ENCODE measurements around the gene HDLBP.

Gene HDLBP

GRCh38 chr2:241324775-241325174, 9.3 kb upstream of the HDLBP start:
- no peak for TF ChIP-seq CTCF (IDR thresholded peaks at IDR 0.05)

- TF ChIP-seq CTCF (IDR thresholded peaks at IDR 0.05): no peak
Observed at GRCh38 chr2:241323778-241324177, 8.3 kb upstream of the HDLBP start.

GRCh38 chr2:241321886-241322285, 6.4 kb upstream of the HDLBP start:
- no peak for TF ChIP-seq CTCF (IDR thresholded peaks at IDR 0.05)

GRCh38 chr2:241321033-241321432, 5.6 kb upstream of the HDLBP start:
- TF ChIP-seq CTCF (IDR thresholded peaks at IDR 0.05): no peak

- TF ChIP-seq CTCF (IDR thresholded peaks at IDR 0.05): no peak
Observed at GRCh38 chr2:241320394-241320793, 4.9 kb upstream of the HDLBP start.

- no peak for TF ChIP-seq CTCF (IDR thresholded peaks at IDR 0.05)
Observed at GRCh38 chr2:241317391-241317790, 1.9 kb upstream of the HDLBP start.

GRCh38 chr2:241316825-241317224, 1.4 kb upstream of the HDLBP start:
- TF ChIP-seq CTCF (IDR thresholded peaks at IDR 0.05): no peak

- no peak for TF ChIP-seq CTCF (IDR thresholded peaks at IDR 0.05)
Observed at GRCh38 chr2:241315879-241316631, 583 bp upstream of the HDLBP start, which contains the start of gene SEPTIN2. Gene SEPTIN2, plus strand, starts transcription at chr2:241315925. Its CDS starts 8,308 bp downstream, at chr2:241324233.

Data from LNCAP (cell line).